Keratinocyte (primary cell): ENCODE measurements around the gene FNDC3B. TPM values are rescaled to one million over a fixed set of nuclear protein-coding genes. Genes with fewer than 3 reads are reported as not detected.

ENCODE experiments used
- DNase-seq: peaks from one replicate; pipeline ENCODE4 v3.0.0-alpha.2; 2011; ENCODE audit warnings: low read depth, missing footprints, low spot score
- FAIRE-seq: peaks from 2 replicates; lab custom pipeline; 2011; peaks lifted over from hg19 to GRCh38; lab: Jason Lieb, UNC
- H2AFZ ChIP-seq: 2 replicates; pipeline ENCODE4 v1.6.0; 2012; ENCODE audit warnings: low read length, control low read depth, inconsistent platforms; ENCODE audit not compliant: control insufficient read depth
- H3K27ac ChIP-seq: 2 replicates; pipeline ENCODE4 v1.5.1; 2011; ENCODE audit warnings: low read length; ENCODE audit not compliant: control insufficient read depth, insufficient read depth
- H3K27me3 ChIP-seq: 3 replicates; pipeline ENCODE4 v1.6.0; 2011; ENCODE audit warnings: low read length; ENCODE audit not compliant: control insufficient read depth, insufficient read depth; ENCODE audit errors: extremely low read depth
- H3K36me3 ChIP-seq, 2 experiments: 2 replicates in 1 of 2; 3 replicates in 1 of 2; pipeline ENCODE4 v1.5.1; 2011; ENCODE audit warnings: low read length in 2 of 2, mild to moderate bottlenecking in 1 of 2; ENCODE audit not compliant: control insufficient read depth in 2 of 2, insufficient read depth in 2 of 2; ENCODE audit errors: extremely low read depth in 1 of 2
- H3K4me1 ChIP-seq: 3 replicates; pipeline ENCODE4 v1.5.1; 2011; ENCODE audit warnings: low read length; ENCODE audit not compliant: control insufficient read depth, insufficient read depth; ENCODE audit errors: extremely low read depth
- H3K4me2 ChIP-seq: 3 replicates; pipeline ENCODE4 v1.6.0; 2011; ENCODE audit warnings: low read depth, low read length; ENCODE audit not compliant: control insufficient read depth, insufficient read depth; ENCODE audit errors: extremely low read depth
- H3K4me3 ChIP-seq, 3 experiments: fragments of 200-600 bp in 1 of 3; sonication (generic) in 1 of 3; 2 replicates in 2 of 3; 3 replicates in 1 of 3; pipeline ENCODE4 v1.5.1; 2011 to 2016; ENCODE audit warnings: low read length in 3 of 3, mild to moderate bottlenecking in 3 of 3, control low read depth in 2 of 3, inconsistent platforms in 1 of 3, low read depth in 1 of 3, mixed read lengths in 1 of 3, mixed run types in 1 of 3, moderate library complexity in 1 of 3; ENCODE audit not compliant: control insufficient read depth in 2 of 3, insufficient read depth in 2 of 3; ENCODE audit errors: extremely low read depth in 1 of 3
- H3K79me2 ChIP-seq: 2 replicates; pipeline ENCODE4 v1.6.0; 2012; ENCODE audit warnings: low read length; ENCODE audit not compliant: control insufficient read depth, insufficient read depth
- H3K9ac ChIP-seq: 3 replicates; pipeline ENCODE4 v1.6.0; 2011; ENCODE audit warnings: low read length; ENCODE audit not compliant: control insufficient read depth, insufficient read depth; ENCODE audit errors: extremely low read depth
- H3K9me1 ChIP-seq: 3 replicates; pipeline ENCODE4 v1.6.0; 2011; ENCODE audit warnings: low read length; ENCODE audit not compliant: control insufficient read depth, insufficient read depth; ENCODE audit errors: extremely low read depth
- H3K9me3 ChIP-seq: 2 replicates; pipeline ENCODE4 v1.5.1; 2012; ENCODE audit warnings: low read depth, low read length; ENCODE audit not compliant: control insufficient read depth
- H4K20me1 ChIP-seq: 3 replicates; pipeline ENCODE4 v1.6.0; 2011; ENCODE audit warnings: low read length; ENCODE audit not compliant: control insufficient read depth, insufficient read depth; ENCODE audit errors: extremely low read depth
- EZH2 ChIP-seq: IDR thresholded peaks from one replicate; pipeline ENCODE4 v1.6.1; 2012; ENCODE audit warnings: inconsistent platforms, mild to moderate bottlenecking, low read length, moderate library complexity
- dilution Hi-C: fragments of 300-500 bp; cut with MboI; formaldehyde crosslinking; loops from one replicate; pipeline ENCODE4 v1.7.0; 2020; ENCODE audit warnings: low sequenced_read_pairs; ENCODE audit not compliant: extremely low pct_ligation_motif_present
- polyA plus RNA-seq, 5 experiments: library from polyadenylated mRNA; depleted of rRNA in 3 of 5; stranded (reverse) in 3 of 5; stranded (forward) in 1 of 5; unstranded in 1 of 5; fragments of >200 nt; gene quantifications; 1 replicate in 1 of 5; 2 replicates in 3 of 5; 3 replicates in 1 of 5; pipeline versions ENCODE4 v1.2.1 to v1.2.3, GENCODE V29; 2011 to 2012; ENCODE audit warnings: missing spikeins in 2 of 5, low read depth in 1 of 5, low replicate concordance in 1 of 5
- TF ChIP-seq, protein P1 (sequence below), 3 experiments: IDR thresholded peaks in 1 of 3; conservative IDR thresholded peaks in 1 of 3; optimal IDR thresholded peaks in 1 of 3; 2 replicates in 2 of 3; 3 replicates in 1 of 3; pipeline versions ENCODE3 to v1.5.1; 2011; ENCODE audit warnings: low read length in 3 of 3, mild to moderate bottlenecking in 3 of 3, moderate library complexity in 2 of 3, control low read depth in 1 of 3, inconsistent platforms in 1 of 3; ENCODE audit not compliant: insufficient read depth in 2 of 3; ENCODE audit errors: extremely low read depth in 1 of 3

Gene FNDC3B
- polyA plus RNA-seq, 1 donor (not counting 4 experiments of a cell fraction or from before 2014, with no cell fraction given), result 31.4 TPM

DNA sequence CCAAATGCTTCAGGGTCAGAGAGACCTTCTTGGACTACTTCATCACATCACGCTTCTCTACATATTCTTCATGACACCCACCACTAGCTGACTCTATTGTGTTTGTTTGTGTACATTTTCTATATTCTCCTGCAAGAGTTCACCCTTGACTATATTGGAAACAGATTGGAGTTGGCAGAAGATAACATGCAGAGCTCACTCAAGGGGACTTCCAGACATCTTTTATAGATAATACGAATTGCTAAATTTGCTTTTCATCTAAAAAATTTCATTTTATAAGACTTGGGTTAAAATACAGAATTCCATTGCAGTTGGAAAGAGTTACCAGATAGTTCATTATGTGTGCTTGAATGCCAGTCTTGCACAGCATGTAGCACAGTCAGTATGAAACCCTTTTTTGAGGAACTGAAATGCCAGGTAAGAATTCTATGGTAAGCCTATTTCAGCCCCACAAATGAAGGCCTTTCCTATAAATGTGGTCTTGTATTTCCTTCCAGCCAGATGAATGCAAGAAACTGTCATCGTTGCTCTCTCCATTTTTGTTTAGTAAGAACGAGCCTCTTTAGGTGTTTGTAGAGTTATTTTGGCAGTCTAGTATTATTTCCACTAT is 231.3 kb downstream of the FNDC3B start:
- peaks cover 7 to 15% of the 10 kb centered on the region in 2 experiments for H3K36me3 ChIP-seq

DNA sequence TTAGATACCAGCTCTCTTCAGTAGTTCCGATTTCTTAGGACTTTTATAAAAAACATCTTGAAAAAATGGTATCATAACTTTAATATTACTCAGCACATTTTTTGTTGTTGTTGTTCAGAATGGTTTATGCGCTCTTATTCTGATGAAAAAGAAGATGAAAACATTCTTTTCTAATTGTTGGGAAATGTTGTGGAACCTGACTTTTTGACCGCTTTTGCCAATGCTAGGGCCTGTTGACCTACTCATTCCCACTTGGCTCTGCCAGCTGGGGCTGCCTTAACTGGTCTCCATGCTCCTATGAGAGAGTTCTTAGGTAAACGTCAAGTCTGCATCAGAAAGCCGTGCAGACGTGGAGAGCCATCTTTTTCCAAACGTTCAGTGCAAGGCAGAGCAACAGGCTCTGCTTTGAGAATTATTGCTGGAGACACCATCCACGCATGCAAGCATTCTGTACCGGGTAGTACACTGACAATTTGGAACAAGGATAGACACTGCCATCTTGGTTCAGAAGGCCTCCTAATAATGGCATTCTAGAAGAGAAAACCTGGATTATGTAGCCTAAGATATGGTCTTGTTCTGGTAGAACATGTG is 232.1 kb downstream of the FNDC3B start:
- H3K27me3 ChIP-seq, result no peaks in the 10 kb centered on the region
- no peaks in the 10 kb centered on the region for H3K9me3 ChIP-seq
- no peak overlapping the region for H3K4me3 ChIP-seq
- H3K4me2 ChIP-seq, result no peak overlapping the region
- H3K79me2 ChIP-seq, result no peaks in the 10 kb centered on the region
- no peak overlapping the region for H3K9ac ChIP-seq
- H2AFZ ChIP-seq, result no peak overlapping the region
- dilution Hi-C loops, result no loop called here
- H4K20me1 ChIP-seq, result peaks cover under 1% of the 10 kb centered on the region
- FAIRE-seq, result no peak
- H3K9me1 ChIP-seq, result no peaks in the 10 kb centered on the region
- H3K36me3 ChIP-seq, result peaks cover 7 to 15% of the 10 kb centered on the region in 2 experiments
- no peak for TF ChIP-seq EZH2
- TF ChIP-seq, protein P1, sequence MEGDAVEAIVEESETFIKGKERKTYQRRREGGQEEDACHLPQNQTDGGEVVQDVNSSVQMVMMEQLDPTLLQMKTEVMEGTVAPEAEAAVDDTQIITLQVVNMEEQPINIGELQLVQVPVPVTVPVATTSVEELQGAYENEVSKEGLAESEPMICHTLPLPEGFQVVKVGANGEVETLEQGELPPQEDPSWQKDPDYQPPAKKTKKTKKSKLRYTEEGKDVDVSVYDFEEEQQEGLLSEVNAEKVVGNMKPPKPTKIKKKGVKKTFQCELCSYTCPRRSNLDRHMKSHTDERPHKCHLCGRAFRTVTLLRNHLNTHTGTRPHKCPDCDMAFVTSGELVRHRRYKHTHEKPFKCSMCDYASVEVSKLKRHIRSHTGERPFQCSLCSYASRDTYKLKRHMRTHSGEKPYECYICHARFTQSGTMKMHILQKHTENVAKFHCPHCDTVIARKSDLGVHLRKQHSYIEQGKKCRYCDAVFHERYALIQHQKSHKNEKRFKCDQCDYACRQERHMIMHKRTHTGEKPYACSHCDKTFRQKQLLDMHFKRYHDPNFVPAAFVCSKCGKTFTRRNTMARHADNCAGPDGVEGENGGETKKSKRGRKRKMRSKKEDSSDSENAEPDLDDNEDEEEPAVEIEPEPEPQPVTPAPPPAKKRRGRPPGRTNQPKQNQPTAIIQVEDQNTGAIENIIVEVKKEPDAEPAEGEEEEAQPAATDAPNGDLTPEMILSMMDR (optimal IDR thresholded peaks at IDR 0.05 in 1 of 3, IDR thresholded peaks at IDR 0.05 in 1 of 3, conservative IDR thresholded peaks at IDR 0.05 in 1 of 3; ENCODE audit: extremely low read depth in 1 of 3, insufficient read depth in 2 of 3, low read length in 3 of 3), result no peak
- H3K27ac ChIP-seq, result no peak overlapping the region
- DNase-seq, result no peak
- no peaks in the 10 kb centered on the region for H3K4me1 ChIP-seq

More for the DNA sequence above, 231.3 kb downstream of the FNDC3B start:
- no peaks in the 10 kb centered on the region for H3K9me1 ChIP-seq
- TF ChIP-seq EZH2, result no peak
- TF ChIP-seq, protein P1 (optimal IDR thresholded peaks at IDR 0.05 in 1 of 3, IDR thresholded peaks at IDR 0.05 in 1 of 3, conservative IDR thresholded peaks at IDR 0.05 in 1 of 3; ENCODE audit: extremely low read depth in 1 of 3, insufficient read depth in 2 of 3, low read length in 3 of 3), result no peak
- H3K4me3 ChIP-seq, result no peak overlapping the region
- no peak overlapping the region for H3K9ac ChIP-seq
- FAIRE-seq (no peak), DNase-seq (no peak)
- peaks cover 2% of the 10 kb centered on the region for H4K20me1 ChIP-seq
- no peaks in the 10 kb centered on the region for H3K9me3 ChIP-seq
- H3K4me2 ChIP-seq, result no peak overlapping the region
- no peaks in the 10 kb centered on the region for H3K79me2 ChIP-seq
- no peak overlapping the region for H2AFZ ChIP-seq
- no peaks in the 10 kb centered on the region for H3K27me3 ChIP-seq
- no peaks in the 10 kb centered on the region for H3K4me1 ChIP-seq
- dilution Hi-C loops, result no loop called here
- no peak overlapping the region for H3K27ac ChIP-seq
